Activated T-helper 9 cell treated with anti-CD3 and anti-CD28 coated beads, Interleukin-2, amount 50 U/mL, for 16 hours (primary cell): ENCODE data around the gene ORM2.

Experiments
- DNase-seq: peaks from one replicate; pipeline ENCODE4 v3.0.0-alpha.2; 2020; ENCODE audit warnings: low read depth

Gene ORM2

DNA sequence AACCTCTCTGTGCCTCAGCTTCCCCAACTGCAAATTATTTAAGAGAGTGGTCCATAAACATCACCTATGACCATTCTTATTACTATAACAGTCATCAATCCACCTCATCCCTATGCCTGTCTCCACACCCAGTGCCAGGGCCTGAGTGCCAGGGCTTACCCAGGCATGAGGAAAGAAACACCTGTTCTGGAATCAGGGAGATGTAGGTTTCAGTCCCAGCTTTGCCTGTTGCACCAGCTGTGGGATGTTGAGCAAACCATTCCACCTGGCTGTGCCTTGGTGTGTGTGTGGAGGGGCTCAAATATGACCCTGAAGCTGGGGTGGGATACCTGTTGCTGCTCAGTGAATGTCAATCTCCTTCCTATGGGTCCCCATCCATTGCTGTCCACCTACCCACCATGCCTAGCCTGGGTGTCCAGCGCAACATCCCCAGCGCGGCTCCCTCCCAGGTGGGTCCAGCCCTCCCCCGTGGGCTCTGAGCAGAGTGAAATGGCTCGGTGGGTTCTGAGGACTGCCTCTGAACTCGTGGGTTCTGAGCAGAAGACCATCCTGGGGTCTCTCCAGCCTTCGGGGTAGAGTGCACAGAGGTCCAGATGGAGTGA is 41.8 kb downstream of the ORM2 start:
- no peak for DNase-seq

GRCh38 chr9:114371973-114372917 is 42.6 kb downstream of the ORM2 start:
- DNase-seq: no peak

GRCh38 chr9:114372921-114373448 is 43.3 kb downstream of the ORM2 start:
- peak; percentile 58 for DNase-seq

DNA sequence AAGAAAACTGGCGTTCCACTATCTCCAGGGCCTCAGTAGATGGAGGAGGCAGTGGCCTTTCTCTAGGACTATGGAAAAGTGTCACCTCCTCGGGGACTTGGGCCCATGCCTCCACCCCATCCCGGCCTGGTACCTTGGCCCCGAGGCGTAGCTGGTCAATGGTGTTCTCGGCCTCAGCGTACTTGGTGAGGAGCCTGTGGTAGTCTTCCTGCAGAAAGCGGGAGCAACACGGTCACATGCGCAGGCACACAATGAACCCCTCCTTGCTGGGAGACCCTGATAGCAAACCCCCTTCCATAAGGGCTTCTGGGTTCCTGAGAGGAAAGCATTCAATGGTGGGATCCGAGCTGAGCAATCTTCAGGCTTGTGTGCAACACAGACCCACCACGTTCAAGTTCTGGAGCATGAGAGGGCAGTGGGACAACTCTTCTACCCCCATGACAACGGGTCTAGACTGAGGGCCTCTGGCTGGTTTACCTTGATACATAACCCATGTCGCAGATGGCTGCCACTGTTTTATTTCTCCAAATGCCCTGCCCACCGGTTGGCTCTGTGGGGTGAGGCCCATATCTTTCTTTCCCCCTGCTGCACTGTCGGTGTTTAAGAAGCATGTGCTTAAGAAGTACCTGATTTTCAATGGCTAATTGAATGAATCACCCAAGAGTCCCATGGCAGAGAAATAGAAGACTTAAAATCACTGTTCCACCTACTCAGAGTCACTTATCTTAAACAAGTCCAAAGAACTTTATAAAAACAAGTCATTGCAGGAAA is 44.5 kb downstream of the ORM2 start:
- no peak for DNase-seq

- no peak for DNase-seq
These were observed 45.3 kb downstream of the ORM2 start for GRCh38 chr9:114374936-114375335.

DNA sequence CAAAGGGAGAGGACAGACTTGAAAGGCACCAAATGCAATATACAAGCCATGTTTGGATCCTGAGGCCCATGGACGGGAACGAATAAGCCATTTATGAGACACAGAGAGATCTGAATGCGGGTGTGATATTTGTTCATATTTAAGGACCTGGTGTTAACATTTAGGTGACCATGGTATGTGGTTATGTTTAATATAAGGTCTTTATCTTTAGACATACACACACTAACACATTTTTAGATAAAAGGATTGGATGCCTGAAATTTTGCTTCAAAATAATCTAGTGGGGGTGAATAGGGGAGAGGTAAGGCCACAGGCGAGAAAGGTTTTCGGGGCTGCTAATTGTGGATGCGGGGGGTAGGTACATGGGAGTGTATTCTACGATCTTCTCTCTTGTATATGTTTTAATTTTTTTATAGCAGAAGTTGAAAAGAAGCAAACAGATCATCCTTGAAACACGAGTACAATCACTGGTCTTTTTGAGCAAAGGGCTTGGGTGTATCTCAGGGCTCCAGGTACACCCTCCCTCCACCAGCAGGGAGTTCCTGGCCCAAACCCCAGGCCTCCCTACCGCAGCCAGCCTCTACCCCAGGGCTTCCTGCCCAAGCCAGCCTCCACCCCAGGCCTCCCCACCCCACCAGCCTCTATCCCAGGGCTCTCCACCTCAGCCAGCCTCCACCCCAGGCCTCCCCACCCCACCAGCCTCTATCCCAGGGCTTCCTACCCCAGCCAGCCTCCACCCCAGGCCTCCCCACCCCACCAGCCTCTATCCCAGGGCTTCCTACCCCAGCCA is 45.9 kb downstream of the ORM2 start:
- no peak for DNase-seq

GRCh38 chr9:114376586-114377445 is 47.1 kb downstream of the ORM2 start:
- no peak for DNase-seq

GRCh38 chr9:114378016-114378415 is 48.3 kb downstream of the ORM2 start:
- no peak for DNase-seq

DNA sequence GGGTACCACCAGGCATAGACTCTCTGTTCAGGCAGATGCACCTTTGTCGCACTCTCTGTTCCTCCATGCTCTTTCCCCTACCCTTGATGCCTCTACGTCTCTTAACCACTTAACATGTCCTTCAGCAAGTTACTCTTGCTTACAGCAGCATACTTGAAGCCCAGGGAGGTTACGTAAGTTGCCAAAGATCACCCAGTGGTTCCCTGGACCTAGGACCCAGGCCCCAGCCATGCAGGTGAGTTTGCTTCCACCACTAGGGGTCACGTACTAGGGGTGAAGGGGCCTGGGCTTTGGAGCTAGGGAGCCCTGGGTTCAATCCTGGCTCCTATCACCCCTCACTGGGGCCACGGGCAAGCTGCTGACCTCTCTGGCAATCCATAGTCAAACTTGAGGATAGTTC is 49.2 kb downstream of the ORM2 start:
- no peak for DNase-seq
